ENCODE results near the gene SLC13A1. TPM values are rescaled to one million over a fixed set of nuclear protein-coding genes. Genes with fewer than 3 reads are reported as not detected.

SLC13A1 gene
- total RNA-seq, 1 experiment from 2014 or later = not detected

DNA sequence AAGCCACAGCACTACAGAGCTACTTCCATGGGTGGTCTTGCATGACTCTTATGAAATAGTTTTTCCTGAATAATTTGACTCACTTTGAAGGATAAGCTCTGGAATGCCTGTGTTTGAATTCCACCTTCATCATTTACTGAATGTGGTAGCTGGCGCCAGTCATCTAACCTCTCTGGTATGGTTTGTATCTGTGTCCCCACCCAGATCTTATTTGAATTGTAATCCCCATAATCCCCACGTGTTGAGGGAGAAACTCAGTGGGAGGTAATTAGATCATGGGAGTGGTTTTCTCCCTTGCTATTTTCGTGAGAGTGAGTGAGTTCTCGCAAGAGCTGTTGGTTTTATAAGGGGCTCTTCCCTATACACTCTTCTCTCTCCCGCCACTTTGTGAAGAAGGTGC, 11.2 kb upstream of the SLC13A1 start:
- RAD21 ChIA-PET (ENCODE audit: low non-redundant PET in 1 of 2, low total read pairs in 2 of 2, uncharacterized antibody in 2 of 2, unreplicated experiment in 2 of 2) = no interaction called here
- Histone ChIP-seq H3K36me3 (ENCODE audit: control insufficient read depth in 1 of 2, insufficient read depth in 2 of 2, low read length in 2 of 2) (no peaks in the 10 kb centered on the region), H4K20me1 (ENCODE audit: insufficient read depth) (no peaks in the 10 kb centered on the region), H2AFZ (ENCODE audit: low read depth, low read length, poor library complexity, severe bottlenecking) (no peak overlapping the region), H3K9me2 (ENCODE audit: insufficient read depth) (no peaks in the 10 kb centered on the region), H3K4me3 (replicated peaks in 1 of 2; ENCODE audit: low read depth in 1 of 2, low read length in 2 of 2) (no peak overlapping the region), H3K27me3 (ENCODE audit: insufficient read depth, low read length) (no peaks in the 10 kb centered on the region), H3K4me2 (ENCODE audit: low read length) (no peak overlapping the region), H3K9me3 (ENCODE audit: control insufficient read depth in 1 of 2, insufficient read depth in 1 of 2, low read depth in 1 of 2, low read length in 2 of 2) (peaks cover 0 to 3% of the 10 kb centered on the region in 2 experiments; a peak in 1 of 4 replicates), H3K79me2 (ENCODE audit: insufficient read depth, low read length) (no peaks in the 10 kb centered on the region), H3K4me1 (ENCODE audit: control insufficient read depth in 1 of 2, insufficient read depth in 2 of 2, low read length in 2 of 2) (no peaks in the 10 kb centered on the region), H3K27ac (ENCODE audit: low read depth, low read length) (no peak overlapping the region), H3K9ac (ENCODE audit: low read length) (no peak overlapping the region)
- TF ChIP-seq FOSL1 (IDR thresholded peaks at IDR 0.05; ENCODE audit: low read depth) (no peak), RAD21 (IDR thresholded peaks at IDR 0.05; ENCODE audit: low read depth) (no peak), SP1 (IDR thresholded peaks at IDR 0.05; ENCODE audit: low read depth) (no peak), POLR2AphosphoS5 (IDR thresholded peaks at IDR 0.05; ENCODE audit: low read depth, low read length) (no peak), ELF1 (IDR thresholded peaks at IDR 0.05; ENCODE audit: borderline replicate concordance, low read depth) (no peak), EGR1 (IDR thresholded peaks at IDR 0.05; ENCODE audit: low read depth) (no peak), JUND (IDR thresholded peaks at IDR 0.05) (no peak), SRF (IDR thresholded peaks at IDR 0.05; ENCODE audit: low read depth) (no peak), YY1 (IDR thresholded peaks at IDR 0.05; ENCODE audit: extremely low read depth, insufficient replicate concordance, low read depth, low read length) (no peak), CBX3 (IDR thresholded peaks at IDR 0.05; ENCODE audit: low read depth) (no peak), ZNF274 (IDR thresholded peaks at IDR 0.05; ENCODE audit: low read depth, low read length) (no peak), EZH2phosphoT487 (IDR thresholded peaks at IDR 0.05; ENCODE audit: borderline replicate concordance) (no peak), EZH2 (IDR thresholded peaks at IDR 0.05) (no peak), POLR2A (IDR thresholded peaks at IDR 0.05; ENCODE audit: borderline replicate concordance, extremely low read depth, insufficient read depth, insufficient read length) (no peak), TCF7L2 (IDR thresholded peaks at IDR 0.05; ENCODE audit: borderline replicate concordance, extremely low read depth, insufficient read depth, insufficient read length) (no peak), SIN3A (IDR thresholded peaks at IDR 0.05; ENCODE audit: low read depth) (no peak)
- TF ChIP-seq, protein P1, sequence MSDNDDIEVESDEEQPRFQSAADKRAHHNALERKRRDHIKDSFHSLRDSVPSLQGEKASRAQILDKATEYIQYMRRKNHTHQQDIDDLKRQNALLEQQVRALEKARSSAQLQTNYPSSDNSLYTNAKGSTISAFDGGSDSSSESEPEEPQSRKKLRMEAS (IDR thresholded peaks at IDR 0.05) = no peak
- TF ChIP-seq, protein P2, sequence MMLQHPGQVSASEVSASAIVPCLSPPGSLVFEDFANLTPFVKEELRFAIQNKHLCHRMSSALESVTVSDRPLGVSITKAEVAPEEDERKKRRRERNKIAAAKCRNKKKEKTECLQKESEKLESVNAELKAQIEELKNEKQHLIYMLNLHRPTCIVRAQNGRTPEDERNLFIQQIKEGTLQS (IDR thresholded peaks at IDR 0.05) = no peak
- TF ChIP-seq, protein P3, sequence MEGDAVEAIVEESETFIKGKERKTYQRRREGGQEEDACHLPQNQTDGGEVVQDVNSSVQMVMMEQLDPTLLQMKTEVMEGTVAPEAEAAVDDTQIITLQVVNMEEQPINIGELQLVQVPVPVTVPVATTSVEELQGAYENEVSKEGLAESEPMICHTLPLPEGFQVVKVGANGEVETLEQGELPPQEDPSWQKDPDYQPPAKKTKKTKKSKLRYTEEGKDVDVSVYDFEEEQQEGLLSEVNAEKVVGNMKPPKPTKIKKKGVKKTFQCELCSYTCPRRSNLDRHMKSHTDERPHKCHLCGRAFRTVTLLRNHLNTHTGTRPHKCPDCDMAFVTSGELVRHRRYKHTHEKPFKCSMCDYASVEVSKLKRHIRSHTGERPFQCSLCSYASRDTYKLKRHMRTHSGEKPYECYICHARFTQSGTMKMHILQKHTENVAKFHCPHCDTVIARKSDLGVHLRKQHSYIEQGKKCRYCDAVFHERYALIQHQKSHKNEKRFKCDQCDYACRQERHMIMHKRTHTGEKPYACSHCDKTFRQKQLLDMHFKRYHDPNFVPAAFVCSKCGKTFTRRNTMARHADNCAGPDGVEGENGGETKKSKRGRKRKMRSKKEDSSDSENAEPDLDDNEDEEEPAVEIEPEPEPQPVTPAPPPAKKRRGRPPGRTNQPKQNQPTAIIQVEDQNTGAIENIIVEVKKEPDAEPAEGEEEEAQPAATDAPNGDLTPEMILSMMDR (IDR thresholded peaks at IDR 0.05 in 2 of 3, conservative IDR thresholded peaks at IDR 0.05 in 1 of 3; ENCODE audit: borderline replicate concordance in 1 of 3, insufficient read depth in 1 of 3, low read depth in 2 of 3, low read length in 2 of 3) = no peak
- TF ChIP-seq, protein P4, sequence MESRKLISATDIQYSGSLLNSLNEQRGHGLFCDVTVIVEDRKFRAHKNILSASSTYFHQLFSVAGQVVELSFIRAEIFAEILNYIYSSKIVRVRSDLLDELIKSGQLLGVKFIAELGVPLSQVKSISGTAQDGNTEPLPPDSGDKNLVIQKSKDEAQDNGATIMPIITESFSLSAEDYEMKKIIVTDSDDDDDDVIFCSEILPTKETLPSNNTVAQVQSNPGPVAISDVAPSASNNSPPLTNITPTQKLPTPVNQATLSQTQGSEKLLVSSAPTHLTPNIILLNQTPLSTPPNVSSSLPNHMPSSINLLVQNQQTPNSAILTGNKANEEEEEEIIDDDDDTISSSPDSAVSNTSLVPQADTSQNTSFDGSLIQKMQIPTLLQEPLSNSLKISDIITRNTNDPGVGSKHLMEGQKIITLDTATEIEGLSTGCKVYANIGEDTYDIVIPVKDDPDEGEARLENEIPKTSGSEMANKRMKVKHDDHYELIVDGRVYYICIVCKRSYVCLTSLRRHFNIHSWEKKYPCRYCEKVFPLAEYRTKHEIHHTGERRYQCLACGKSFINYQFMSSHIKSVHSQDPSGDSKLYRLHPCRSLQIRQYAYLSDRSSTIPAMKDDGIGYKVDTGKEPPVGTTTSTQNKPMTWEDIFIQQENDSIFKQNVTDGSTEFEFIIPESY (IDR thresholded peaks at IDR 0.05; ENCODE audit: extremely low read depth, insufficient replicate concordance, low read length) = no peak
- ATAC-seq (no peak), DNase-seq (ENCODE audit: low read depth, low spot score) (no peak)
- BruUV-seq (replicated peaks) = no TSS peak
- intact Hi-C loops (cut with micrococcal nuclease) = no loop called here
- CTCF ChIA-PET = interaction anchor here (5.8 kb wide), 1 partner anchor 156 kb away, joined by 56 read pairs; no protein-coding TSS in a partner anchor
- POLR2A ChIA-PET = no interaction called here

Measured in HCT116 (cell line).